AG10803 (cell line): ENCODE data around the gene MGST1.

ENCODE experiments used
- DNase-seq: peaks from one replicate; pipeline ENCODE4 v3.0.0; 2010; ENCODE audit warnings: low read depth
- H3K4me3 ChIP-seq: 2 replicates; pipeline ENCODE4 v1.5.1; 2011; ENCODE audit warnings: mild to moderate bottlenecking, low read length, control low read depth
- TF ChIP-seq, protein P1 (sequence below): conservative IDR thresholded peaks from 2 replicates; pipeline ENCODE4 v1.5.1; 2011; ENCODE audit warnings: mild to moderate bottlenecking, low read length, control low read depth, inconsistent platforms

Gene MGST1

DNA sequence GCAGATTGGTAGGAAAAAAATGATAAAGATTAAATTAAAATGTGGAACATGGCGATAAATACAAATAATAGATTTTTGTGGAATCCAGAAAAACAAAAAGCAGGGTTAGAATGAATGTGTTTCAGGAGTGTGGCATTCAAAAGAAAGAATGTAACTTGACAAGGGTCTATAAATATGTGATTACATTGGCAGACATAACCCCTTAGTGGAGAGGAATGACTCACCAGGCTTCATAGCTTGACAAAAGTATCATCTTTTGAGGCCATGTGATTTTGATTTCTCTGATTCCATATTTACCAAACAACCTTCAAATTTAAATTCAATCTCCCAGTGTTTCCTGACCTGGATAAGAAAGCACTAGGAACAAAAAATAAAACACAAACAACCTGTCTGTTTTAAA, 24.4 kb upstream of the MGST1 start:
- no peak overlapping the region for H3K4me3 ChIP-seq
- peak; percentile 49 for DNase-seq
- TF ChIP-seq, protein P1, sequence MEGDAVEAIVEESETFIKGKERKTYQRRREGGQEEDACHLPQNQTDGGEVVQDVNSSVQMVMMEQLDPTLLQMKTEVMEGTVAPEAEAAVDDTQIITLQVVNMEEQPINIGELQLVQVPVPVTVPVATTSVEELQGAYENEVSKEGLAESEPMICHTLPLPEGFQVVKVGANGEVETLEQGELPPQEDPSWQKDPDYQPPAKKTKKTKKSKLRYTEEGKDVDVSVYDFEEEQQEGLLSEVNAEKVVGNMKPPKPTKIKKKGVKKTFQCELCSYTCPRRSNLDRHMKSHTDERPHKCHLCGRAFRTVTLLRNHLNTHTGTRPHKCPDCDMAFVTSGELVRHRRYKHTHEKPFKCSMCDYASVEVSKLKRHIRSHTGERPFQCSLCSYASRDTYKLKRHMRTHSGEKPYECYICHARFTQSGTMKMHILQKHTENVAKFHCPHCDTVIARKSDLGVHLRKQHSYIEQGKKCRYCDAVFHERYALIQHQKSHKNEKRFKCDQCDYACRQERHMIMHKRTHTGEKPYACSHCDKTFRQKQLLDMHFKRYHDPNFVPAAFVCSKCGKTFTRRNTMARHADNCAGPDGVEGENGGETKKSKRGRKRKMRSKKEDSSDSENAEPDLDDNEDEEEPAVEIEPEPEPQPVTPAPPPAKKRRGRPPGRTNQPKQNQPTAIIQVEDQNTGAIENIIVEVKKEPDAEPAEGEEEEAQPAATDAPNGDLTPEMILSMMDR: no peak

GRCh38 chr12:16323638-16324037, 23.8 kb upstream of the MGST1 start:
- DNase-seq: no peak
- TF ChIP-seq, protein P1: no peak
- no peak overlapping the region for H3K4me3 ChIP-seq

- TF ChIP-seq, protein P1: no peak
- no peak for DNase-seq
Measured at GRCh38 chr12:16324272-16324671, 23.2 kb upstream of the MGST1 start.

GRCh38 chr12:16324772-16325171, 22.7 kb upstream of the MGST1 start:
- H3K4me3 ChIP-seq: no peak overlapping the region
- DNase-seq: no peak
- TF ChIP-seq, protein P1: no peak

More at GRCh38 chr12:16324272-16324671, 23.2 kb upstream of the MGST1 start:
- H3K4me3 ChIP-seq: no peak overlapping the region

GRCh38 chr12:16325426-16325825, 22.0 kb upstream of the MGST1 start:
- TF ChIP-seq, protein P1: no peak
- DNase-seq: no peak
- no peak overlapping the region for H3K4me3 ChIP-seq

DNA sequence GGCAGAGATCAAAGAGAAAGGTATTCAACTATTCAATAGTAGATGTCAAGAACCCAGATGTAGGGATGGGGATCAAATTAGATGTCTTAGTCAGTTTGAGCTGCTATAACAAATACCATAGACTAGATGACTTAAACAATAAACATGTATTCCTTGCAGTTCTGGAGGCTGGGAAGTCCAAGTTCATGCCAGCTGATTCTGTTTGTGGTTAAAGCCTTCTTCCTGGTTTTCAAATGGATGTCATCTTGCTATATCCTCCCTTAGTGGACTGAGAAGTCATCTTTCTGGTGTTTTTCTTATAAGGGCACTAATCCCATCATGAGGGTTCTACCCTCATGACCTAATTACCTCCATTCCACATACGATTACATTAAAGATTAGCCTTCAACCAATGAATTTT, 19.5 kb upstream of the MGST1 start:
- TF ChIP-seq, protein P1: no peak
- DNase-seq: no peak
- H3K4me3 ChIP-seq: no peak overlapping the region

- DNase-seq: no peak
- TF ChIP-seq, protein P1: no peak
- H3K4me3 ChIP-seq: no peak overlapping the region
Measured at GRCh38 chr12:16329594-16329993, 17.9 kb upstream of the MGST1 start.
